OCI-LY7 (cell line): ENCODE measurements around the gene HDAC4. TPM values are rescaled to one million over a fixed set of nuclear protein-coding genes. Genes with fewer than 3 reads are reported as not detected.

ENCODE experiments used
- BruUV-seq: library from RNA; stranded (reverse); fragments of 400-500 nt; replicated peaks from 2 replicates; lab custom pipeline; 2021; lab: Mats Ljungman, UMichigan
- CTCF ChIA-PET: fragments of 300-600 bp; sonication (Branson Sonifier 250); formaldehyde crosslinking; loops from one replicate; lab custom pipeline; 2022; ENCODE audit warnings: antibody characterized with exemption; ENCODE audit not compliant: unreplicated experiment; lab: Charles Lee
- POLR2A ChIA-PET: fragments of 300-600 bp; sonication (Branson Sonifier 250); formaldehyde crosslinking; loops from one replicate; lab custom pipeline; 2022; ENCODE audit warnings: antibody characterized with exemption; lab: Charles Lee
- DNase-seq: peaks from one replicate; pipeline ENCODE4 v3.0.0-alpha.2; 2015; ENCODE audit warnings: low spot score
- H2AFZ ChIP-seq: fragments of 200-600 bp; sonication (generic), shearing (Covaris generic); 2 replicates; pipeline ENCODE4 v1.6.1; 2014; ENCODE audit warnings: mild to moderate bottlenecking, antibody characterized with exemption, low read length, moderate library complexity
- H3K27ac ChIP-seq: fragments of 200-600 bp; sonication (generic); 2 replicates; pipeline ENCODE4 v1.5.1; 2014; ENCODE audit warnings: mixed run types, low read depth, mild to moderate bottlenecking, moderate library complexity, low read length, inconsistent platforms; ENCODE audit not compliant: poor library complexity, severe bottlenecking
- H3K36me3 ChIP-seq: fragments of 200-600 bp; sonication (generic); 2 replicates; pipeline ENCODE4 v1.6.1; 2014; ENCODE audit warnings: mild to moderate bottlenecking, antibody characterized with exemption, low read length, moderate library complexity, mixed read lengths; ENCODE audit not compliant: insufficient read depth
- H3K4me1 ChIP-seq: fragments of 200-600 bp; sonication (generic); 2 replicates; pipeline ENCODE4 v1.5.1; 2014; ENCODE audit warnings: mild to moderate bottlenecking, low read length; ENCODE audit not compliant: insufficient read depth, poor library complexity, severe bottlenecking
- H3K4me2 ChIP-seq: fragments of 200-600 bp; sonication (generic); 2 replicates; pipeline ENCODE4 v1.6.1; 2014; ENCODE audit warnings: mild to moderate bottlenecking, low read length
- H3K4me3 ChIP-seq: fragments of 200-600 bp; sonication (generic); 2 replicates; pipeline ENCODE4 v1.5.1; 2014; ENCODE audit warnings: mild to moderate bottlenecking, low read depth, low read length; ENCODE audit not compliant: poor library complexity, severe bottlenecking
- H3K79me2 ChIP-seq: fragments of 200-600 bp; sonication (generic); 2 replicates; pipeline ENCODE4 v1.6.1; 2016; ENCODE audit warnings: low read depth, mild to moderate bottlenecking, low read length, moderate library complexity, mixed read lengths; ENCODE audit not compliant: insufficient read depth
- H3K9me2 ChIP-seq: fragments of 200-600 bp; sonication (generic); 2 replicates; pipeline ENCODE4 v1.6.1; 2016; ENCODE audit warnings: mild to moderate bottlenecking, low read length, mixed read lengths; ENCODE audit not compliant: insufficient read depth
- H3K9me3 ChIP-seq: fragments of 200-600 bp; sonication (generic); 2 replicates; pipeline ENCODE4 v1.6.1; 2014; ENCODE audit warnings: mild to moderate bottlenecking, mixed run types, low read length, mixed read lengths
- H4K20me1 ChIP-seq: fragments of 200-600 bp; sonication (generic); 2 replicates; pipeline ENCODE4 v1.6.1; 2014; ENCODE audit warnings: mild to moderate bottlenecking, antibody characterized with exemption, low read length, moderate library complexity, mixed read lengths; ENCODE audit not compliant: insufficient read depth
- EZH2phosphoT487 ChIP-seq: fragments of 200-600 bp; sonication (generic); IDR thresholded peaks from 2 replicates; pipeline ENCODE4 v1.6.1; 2018; ENCODE audit warnings: low read depth, borderline replicate concordance, mild to moderate bottlenecking, mixed run types, antibody characterized with exemption, low read length, moderate library complexity, mixed read lengths
- intact Hi-C: fragments of 100-400 bp; cut with micrococcal nuclease; formaldehyde crosslinking; loops from one replicate; pipeline ENCODE4 v1.10.0; 2022; ENCODE audit not compliant: unreplicated experiment
- total RNA-seq, 2 experiments: library from RNA; depleted of rRNA in 1 of 2; stranded (reverse); fragments of >200 nt in 1 of 2; shearing (Covaris generic) in 1 of 2; gene quantifications; 2 replicates each; pipeline ENCODE4 v1.2.3, GENCODE V29; 2014 to 2022
- TF ChIP-seq, protein P1 (sequence below): fragments of 200-600 bp; sonication (generic); conservative IDR thresholded peaks from 2 replicates; pipeline ENCODE4 v1.5.1; 2014; ENCODE audit warnings: mild to moderate bottlenecking, antibody characterized with exemption, low read length, moderate library complexity, mixed read lengths

HDAC4 gene
- total RNA-seq, 2 experiments from 2014 or later: 10.2 to 20.6 TPM

DNA sequence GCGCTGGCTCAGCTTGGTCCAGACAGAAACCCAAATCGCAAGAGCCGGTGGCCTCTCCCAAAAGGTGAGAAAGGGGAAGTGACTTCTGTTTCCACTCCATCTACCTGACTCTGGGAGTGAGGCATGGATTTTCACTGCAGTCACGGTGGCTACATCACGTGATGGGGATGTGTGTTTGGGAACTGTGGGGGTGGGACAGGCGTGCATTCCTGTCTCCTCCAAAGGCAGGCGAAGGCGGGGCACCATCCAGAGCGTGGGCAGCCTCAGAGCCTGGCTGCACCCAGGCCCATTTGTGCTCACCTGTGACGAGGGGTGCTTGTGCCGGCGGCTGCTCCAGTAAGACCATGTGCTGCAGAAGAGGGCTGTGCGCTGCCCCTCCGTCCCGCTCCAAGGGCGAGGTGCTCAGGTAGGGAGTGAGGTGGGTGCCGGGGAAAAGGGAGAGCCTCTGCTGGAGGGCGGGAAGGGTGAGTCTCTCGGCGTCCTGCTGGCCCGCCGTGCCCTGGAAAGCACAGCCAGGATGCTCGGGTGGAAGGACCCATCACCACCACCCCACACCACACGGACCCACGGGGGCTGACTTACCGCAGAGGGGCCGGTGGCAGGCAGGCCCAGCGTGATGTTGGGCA is 266.8 kb downstream of the HDAC4 start:
- no TSS peak for BruUV-seq
- no peaks in the 10 kb centered on the region for H3K9me2 ChIP-seq
- no peak overlapping the region for H3K4me3 ChIP-seq
- intact Hi-C loops: no loop called here
- ChIA-PET CTCF (no interaction called here), POLR2A (no interaction called here)
- DNase-seq: no peak
- H3K4me1 ChIP-seq: no peaks in the 10 kb centered on the region
- no peak overlapping the region for H3K27ac ChIP-seq
- no peak overlapping the region for H3K4me2 ChIP-seq
- H3K36me3 ChIP-seq: no peaks in the 10 kb centered on the region
- H3K9me3 ChIP-seq: no peaks in the 10 kb centered on the region
- H2AFZ ChIP-seq: no peak overlapping the region
- no peaks in the 10 kb centered on the region for H3K79me2 ChIP-seq
- no peaks in the 10 kb centered on the region for H4K20me1 ChIP-seq
- TF ChIP-seq, protein P1, sequence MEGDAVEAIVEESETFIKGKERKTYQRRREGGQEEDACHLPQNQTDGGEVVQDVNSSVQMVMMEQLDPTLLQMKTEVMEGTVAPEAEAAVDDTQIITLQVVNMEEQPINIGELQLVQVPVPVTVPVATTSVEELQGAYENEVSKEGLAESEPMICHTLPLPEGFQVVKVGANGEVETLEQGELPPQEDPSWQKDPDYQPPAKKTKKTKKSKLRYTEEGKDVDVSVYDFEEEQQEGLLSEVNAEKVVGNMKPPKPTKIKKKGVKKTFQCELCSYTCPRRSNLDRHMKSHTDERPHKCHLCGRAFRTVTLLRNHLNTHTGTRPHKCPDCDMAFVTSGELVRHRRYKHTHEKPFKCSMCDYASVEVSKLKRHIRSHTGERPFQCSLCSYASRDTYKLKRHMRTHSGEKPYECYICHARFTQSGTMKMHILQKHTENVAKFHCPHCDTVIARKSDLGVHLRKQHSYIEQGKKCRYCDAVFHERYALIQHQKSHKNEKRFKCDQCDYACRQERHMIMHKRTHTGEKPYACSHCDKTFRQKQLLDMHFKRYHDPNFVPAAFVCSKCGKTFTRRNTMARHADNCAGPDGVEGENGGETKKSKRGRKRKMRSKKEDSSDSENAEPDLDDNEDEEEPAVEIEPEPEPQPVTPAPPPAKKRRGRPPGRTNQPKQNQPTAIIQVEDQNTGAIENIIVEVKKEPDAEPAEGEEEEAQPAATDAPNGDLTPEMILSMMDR: no peak
- TF ChIP-seq EZH2phosphoT487: no peak

DNA sequence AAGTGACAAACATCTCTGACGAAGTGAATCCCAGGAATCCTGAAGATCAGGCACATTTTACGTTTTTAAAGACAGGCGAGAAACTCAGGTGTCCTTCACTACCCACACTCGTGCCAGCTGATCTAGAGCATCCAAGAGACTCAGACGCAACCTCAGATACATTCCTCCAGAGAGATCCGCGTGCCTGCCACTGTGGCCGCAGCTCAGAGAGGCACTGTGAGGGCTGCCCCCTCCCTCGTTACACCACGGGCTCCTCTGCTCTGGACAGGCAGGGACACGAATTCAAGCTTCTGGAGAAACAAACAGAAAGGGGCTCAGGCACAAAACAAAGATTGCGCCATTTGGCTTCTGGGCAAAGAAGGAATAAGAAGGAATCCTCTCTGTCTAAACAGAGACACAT is 268.0 kb downstream of the HDAC4 start:
- ChIA-PET CTCF (no interaction called here), POLR2A (no interaction called here)
- DNase-seq: no peak
- BruUV-seq: no TSS peak
- Histone ChIP-seq H3K36me3 (no peaks in the 10 kb centered on the region), H3K4me1 (no peaks in the 10 kb centered on the region), H3K9me2 (no peaks in the 10 kb centered on the region), H3K4me2 (no peak overlapping the region), H4K20me1 (no peaks in the 10 kb centered on the region; the same call in 1 of the 2 replicates), H3K79me2 (no peaks in the 10 kb centered on the region), H3K4me3 (no peak overlapping the region), H3K27ac (no peak overlapping the region), H2AFZ (no peak overlapping the region), H3K9me3 (no peaks in the 10 kb centered on the region)
- TF ChIP-seq EZH2phosphoT487: no peak
- TF ChIP-seq, protein P1: no peak
- intact Hi-C loops: no loop called here

DNA sequence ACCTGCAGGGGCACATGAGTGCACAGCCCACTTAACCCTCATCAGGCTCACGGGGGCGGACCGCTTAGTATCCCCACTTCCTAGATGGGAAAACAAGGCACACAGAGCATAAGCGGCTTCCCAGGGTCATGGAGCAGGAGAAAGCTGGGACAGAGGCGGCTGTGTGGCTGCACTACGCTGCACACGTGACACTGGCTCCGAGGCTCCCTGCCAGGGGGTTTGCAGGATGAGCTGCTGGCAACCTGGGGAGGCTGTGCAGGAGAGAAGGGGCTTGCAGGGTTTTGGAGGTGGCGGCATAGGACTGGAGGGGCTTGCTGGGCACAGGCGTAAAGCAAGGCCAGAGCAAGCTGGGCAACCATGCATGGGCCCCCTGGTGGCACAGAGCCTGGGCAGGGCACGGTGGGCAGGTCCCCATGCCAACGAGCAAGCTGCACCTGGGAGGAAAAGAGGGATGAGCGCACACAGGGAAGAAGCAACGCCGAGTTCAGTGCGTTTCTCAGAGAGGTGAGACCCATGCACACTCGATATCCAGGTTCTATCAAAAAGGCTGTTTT is 268.6 kb downstream of the HDAC4 start:
- TF ChIP-seq EZH2phosphoT487: no peak
- TF ChIP-seq, protein P1: no peak
- ChIA-PET POLR2A (no interaction called here), CTCF (no interaction called here)
- Histone ChIP-seq H3K36me3 (no peaks in the 10 kb centered on the region), H3K4me3 (no peak overlapping the region), H3K27ac (no peak overlapping the region), H3K9me3 (no peaks in the 10 kb centered on the region), H4K20me1 (no peaks in the 10 kb centered on the region; the same call in 1 of the 2 replicates), H3K4me2 (no peak overlapping the region), H2AFZ (no peak overlapping the region), H3K79me2 (no peaks in the 10 kb centered on the region), H3K9me2 (no peaks in the 10 kb centered on the region), H3K4me1 (no peaks in the 10 kb centered on the region)
- no peak for DNase-seq
- intact Hi-C loops: no loop called here
- no TSS peak for BruUV-seq
